WERI-Rb-1 (cell line): Measurements from ENCODE around the gene IFITM2.

ENCODE experiments used
- DNase-seq: peaks from one replicate; pipeline ENCODE4 v3.0.0-alpha.2; 2020
- H3K27ac ChIP-seq: fragments of 250-450 bp; sonication (Bioruptor Pico); 2 replicates; pipeline ENCODE4 v1.5.1; 2020; ENCODE audit warnings: mild to moderate bottlenecking, moderate library complexity
- H3K27me3 ChIP-seq: fragments of 250-450 bp; sonication (Bioruptor Pico); 2 replicates; pipeline ENCODE4 v1.5.1; 2021; ENCODE audit warnings: mild to moderate bottlenecking, low read depth, moderate library complexity; ENCODE audit not compliant: insufficient read depth, severe bottlenecking
- H3K36me3 ChIP-seq: fragments of 250-450 bp; sonication (Bioruptor Pico); 2 replicates; pipeline ENCODE4 v1.5.1; 2020; ENCODE audit warnings: mild to moderate bottlenecking, moderate library complexity
- H3K4me3 ChIP-seq: 2 replicates; pipeline ENCODE4 v1.5.1; 2011; ENCODE audit warnings: low read depth, mild to moderate bottlenecking, control low read depth, low read length
- H3K9me3 ChIP-seq: fragments of 250-450 bp; sonication (Bioruptor Pico); 2 replicates; pipeline ENCODE4 v1.5.1; 2021; ENCODE audit warnings: mild to moderate bottlenecking, moderate library complexity; ENCODE audit not compliant: severe bottlenecking
- TF ChIP-seq, protein P1 (sequence below): IDR thresholded peaks from 2 replicates; pipeline ENCODE4 v1.5.1; 2011; ENCODE audit warnings: low read depth, mild to moderate bottlenecking, control low read depth, inconsistent platforms, low read length

IFITM2 gene

DNA sequence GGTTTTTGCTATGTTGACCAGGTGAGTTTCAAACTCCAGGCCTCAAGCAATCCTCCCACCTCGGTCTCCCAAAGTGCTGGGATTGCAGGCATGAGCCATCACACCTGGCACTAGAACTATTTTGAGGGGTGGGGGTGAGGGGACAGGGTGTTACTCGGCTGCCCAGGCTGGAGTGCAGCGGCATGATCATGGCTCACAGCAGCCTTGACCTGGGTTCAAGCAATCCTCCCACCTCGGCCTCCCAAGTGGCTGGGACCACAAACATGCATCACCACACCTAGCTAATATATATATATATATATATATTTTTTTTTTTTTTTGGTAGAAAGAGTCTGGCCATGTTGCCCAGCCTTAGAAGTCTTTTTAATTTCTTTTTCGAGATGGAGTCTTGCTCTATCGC is 30.1 kb downstream of the IFITM2 start:
- no peaks in the 10 kb centered on the region for H3K9me3 ChIP-seq
- H3K27me3 ChIP-seq, result no peaks in the 10 kb centered on the region
- no peak for DNase-seq
- no peaks in the 10 kb centered on the region for H3K36me3 ChIP-seq
- TF ChIP-seq, protein P1, sequence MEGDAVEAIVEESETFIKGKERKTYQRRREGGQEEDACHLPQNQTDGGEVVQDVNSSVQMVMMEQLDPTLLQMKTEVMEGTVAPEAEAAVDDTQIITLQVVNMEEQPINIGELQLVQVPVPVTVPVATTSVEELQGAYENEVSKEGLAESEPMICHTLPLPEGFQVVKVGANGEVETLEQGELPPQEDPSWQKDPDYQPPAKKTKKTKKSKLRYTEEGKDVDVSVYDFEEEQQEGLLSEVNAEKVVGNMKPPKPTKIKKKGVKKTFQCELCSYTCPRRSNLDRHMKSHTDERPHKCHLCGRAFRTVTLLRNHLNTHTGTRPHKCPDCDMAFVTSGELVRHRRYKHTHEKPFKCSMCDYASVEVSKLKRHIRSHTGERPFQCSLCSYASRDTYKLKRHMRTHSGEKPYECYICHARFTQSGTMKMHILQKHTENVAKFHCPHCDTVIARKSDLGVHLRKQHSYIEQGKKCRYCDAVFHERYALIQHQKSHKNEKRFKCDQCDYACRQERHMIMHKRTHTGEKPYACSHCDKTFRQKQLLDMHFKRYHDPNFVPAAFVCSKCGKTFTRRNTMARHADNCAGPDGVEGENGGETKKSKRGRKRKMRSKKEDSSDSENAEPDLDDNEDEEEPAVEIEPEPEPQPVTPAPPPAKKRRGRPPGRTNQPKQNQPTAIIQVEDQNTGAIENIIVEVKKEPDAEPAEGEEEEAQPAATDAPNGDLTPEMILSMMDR, result no peak
- no peak overlapping the region for H3K4me3 ChIP-seq
- H3K27ac ChIP-seq, result no peak overlapping the region

DNA sequence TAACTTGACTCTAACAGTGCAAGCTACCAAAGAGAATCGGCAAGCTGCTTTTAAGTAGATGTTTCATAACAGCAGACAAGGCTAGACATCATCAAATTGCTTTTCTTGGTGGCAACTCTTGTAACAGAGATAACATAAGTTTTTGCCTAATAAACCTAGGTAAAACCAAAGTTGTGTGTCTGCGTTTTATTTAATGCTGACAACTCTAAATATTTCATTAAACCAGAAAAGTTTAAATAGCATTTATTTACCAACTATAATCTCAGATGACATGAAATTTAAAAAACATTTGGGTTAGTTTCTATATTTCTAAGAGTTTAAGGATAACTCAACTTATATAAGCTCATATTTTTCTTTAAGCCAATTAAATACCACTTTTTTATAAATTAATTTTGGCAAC is 32.3 kb downstream of the IFITM2 start:
- DNase-seq, result no peak
- H3K27ac ChIP-seq, result no peak overlapping the region
- no peaks in the 10 kb centered on the region for H3K36me3 ChIP-seq
- TF ChIP-seq, protein P1, result no peak
- no peak overlapping the region for H3K4me3 ChIP-seq
- no peaks in the 10 kb centered on the region for H3K27me3 ChIP-seq
- H3K9me3 ChIP-seq, result no peaks in the 10 kb centered on the region

DNA sequence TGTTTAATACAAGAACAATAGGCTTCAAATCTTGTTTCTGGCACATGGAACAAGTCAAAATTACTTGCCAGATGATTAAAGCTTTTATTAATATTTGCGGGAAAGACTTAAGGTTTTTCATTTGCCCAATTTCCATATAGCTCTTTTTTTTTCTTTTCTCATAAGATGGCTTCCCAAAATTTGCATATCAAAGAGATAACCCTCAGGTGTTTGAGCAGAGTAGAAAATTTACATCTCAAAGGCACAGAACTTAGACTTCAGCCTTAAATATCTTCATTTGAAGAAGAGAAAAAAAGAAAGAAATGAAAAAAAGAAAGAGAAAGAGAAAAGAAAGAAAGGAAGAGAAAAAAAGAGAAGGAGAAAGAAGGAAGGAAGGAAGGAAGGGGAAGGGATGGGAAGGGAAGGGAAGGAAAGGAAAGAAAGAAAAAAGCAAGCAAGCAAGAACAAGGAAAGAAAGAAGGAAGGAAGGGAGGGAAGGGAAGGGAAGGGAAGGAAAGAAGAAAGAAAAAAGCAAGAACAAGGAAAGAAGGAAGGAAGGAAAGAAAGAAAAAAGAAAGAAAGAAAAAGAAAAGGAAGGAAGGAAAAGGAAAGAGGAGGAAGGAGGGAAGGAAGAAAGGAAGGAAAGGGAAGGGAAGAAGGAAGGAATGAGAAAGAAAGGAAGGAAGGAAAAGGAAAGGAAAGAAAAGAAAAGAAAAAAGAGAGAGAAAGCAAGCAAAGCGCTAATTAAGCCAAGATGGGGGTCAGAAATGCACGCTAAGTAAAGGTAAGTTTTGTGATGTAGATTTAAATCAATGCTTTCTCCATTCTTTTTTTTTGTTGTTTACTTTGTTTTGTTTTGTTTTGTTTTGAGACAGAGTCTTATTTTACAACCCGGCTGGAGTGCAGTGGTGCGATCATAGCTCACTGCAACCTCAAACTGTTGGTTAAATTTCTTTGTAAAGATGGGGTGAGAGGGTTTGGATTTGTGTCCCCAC is 33.2 kb downstream of the IFITM2 start:
- H3K4me3 ChIP-seq, result no peak overlapping the region
- TF ChIP-seq, protein P1, result no peak
- H3K27me3 ChIP-seq, result no peaks in the 10 kb centered on the region
- no peaks in the 10 kb centered on the region for H3K36me3 ChIP-seq
- no peak overlapping the region for H3K27ac ChIP-seq
- no peaks in the 10 kb centered on the region for H3K9me3 ChIP-seq
- DNase-seq, result no peak

DNA sequence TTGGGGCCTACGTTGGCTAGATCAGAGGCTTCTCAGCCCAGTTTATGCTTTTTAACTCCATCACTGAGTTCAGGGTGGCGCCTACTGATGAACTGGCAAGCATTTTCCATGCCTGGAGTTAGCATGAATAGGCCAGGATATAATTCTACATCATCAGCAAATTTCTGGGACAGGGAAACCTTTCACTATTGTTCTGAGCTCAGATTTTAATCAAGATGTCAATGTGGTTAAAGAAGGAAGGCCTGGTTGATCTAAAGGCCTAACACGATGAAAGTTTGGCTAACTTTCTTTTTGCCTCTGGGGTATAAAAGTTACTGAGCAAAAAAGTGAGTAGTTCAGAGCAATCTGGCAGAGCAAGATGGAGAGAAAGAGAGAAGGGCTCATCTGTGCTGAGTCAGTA is 34.7 kb downstream of the IFITM2 start:
- H3K27ac ChIP-seq, result no peak overlapping the region
- H3K36me3 ChIP-seq, result no peaks in the 10 kb centered on the region
- TF ChIP-seq, protein P1, result no peak
- H3K9me3 ChIP-seq, result no peaks in the 10 kb centered on the region
- H3K27me3 ChIP-seq, result no peaks in the 10 kb centered on the region
- no peak overlapping the region for H3K4me3 ChIP-seq
- DNase-seq, result no peak

GRCh38 chr11:344836-345578 is 37.4 kb downstream of the IFITM2 start:
- Histone ChIP-seq H3K27ac (no peak overlapping the region), H3K27me3 (no peaks in the 10 kb centered on the region), H3K4me3 (no peak overlapping the region), H3K36me3 (no peaks in the 10 kb centered on the region), H3K9me3 (no peaks in the 10 kb centered on the region)
- no peak for DNase-seq
- TF ChIP-seq, protein P1, result no peak
